Bronchial epithelial cell (primary cell): Measurements from ENCODE around the gene FER1L5. TPM values are rescaled to one million over a fixed set of nuclear protein-coding genes. Genes with fewer than 3 reads are reported as not detected.
A peak's percentile ranks its signal among the peaks of the same experiment; 100 is the strongest.

ENCODE experiments used
- DNase-seq: peaks from one replicate; pipeline ENCODE4 v3.0.0-alpha.2; 2010; ENCODE audit warnings: low read depth
- FAIRE-seq: peaks from 2 replicates; lab custom pipeline; 2011; peaks lifted over from hg19 to GRCh38; lab: Jason Lieb, UNC
- H3K27me3 ChIP-seq: 2 replicates; pipeline ENCODE4 v1.5.1; 2011; ENCODE audit warnings: low read length; ENCODE audit not compliant: control insufficient read depth, insufficient read depth
- H3K36me3 ChIP-seq: 2 replicates; pipeline ENCODE4 v1.5.1; 2011; ENCODE audit warnings: low read length; ENCODE audit not compliant: control insufficient read depth, insufficient read depth
- H3K4me3 ChIP-seq: 2 replicates; pipeline ENCODE4 v1.5.1; 2011; ENCODE audit warnings: mild to moderate bottlenecking, low read depth, low read length, control low read depth
- total RNA-seq: library from RNA; depleted of rRNA; stranded (reverse); fragments of >200 nt; gene quantifications from 2 replicates; pipeline ENCODE4 v1.2.1, GENCODE V29; 2014
- TF ChIP-seq, protein P1 (sequence below): IDR thresholded peaks from 2 replicates; pipeline ENCODE4 v1.5.1; 2011; ENCODE audit warnings: mild to moderate bottlenecking, moderate library complexity, low read length, control low read depth, inconsistent platforms; ENCODE audit not compliant: insufficient read depth, severe bottlenecking

The FER1L5 gene
- total RNA-seq = under 0.01 TPM in 2 replicates

DNA sequence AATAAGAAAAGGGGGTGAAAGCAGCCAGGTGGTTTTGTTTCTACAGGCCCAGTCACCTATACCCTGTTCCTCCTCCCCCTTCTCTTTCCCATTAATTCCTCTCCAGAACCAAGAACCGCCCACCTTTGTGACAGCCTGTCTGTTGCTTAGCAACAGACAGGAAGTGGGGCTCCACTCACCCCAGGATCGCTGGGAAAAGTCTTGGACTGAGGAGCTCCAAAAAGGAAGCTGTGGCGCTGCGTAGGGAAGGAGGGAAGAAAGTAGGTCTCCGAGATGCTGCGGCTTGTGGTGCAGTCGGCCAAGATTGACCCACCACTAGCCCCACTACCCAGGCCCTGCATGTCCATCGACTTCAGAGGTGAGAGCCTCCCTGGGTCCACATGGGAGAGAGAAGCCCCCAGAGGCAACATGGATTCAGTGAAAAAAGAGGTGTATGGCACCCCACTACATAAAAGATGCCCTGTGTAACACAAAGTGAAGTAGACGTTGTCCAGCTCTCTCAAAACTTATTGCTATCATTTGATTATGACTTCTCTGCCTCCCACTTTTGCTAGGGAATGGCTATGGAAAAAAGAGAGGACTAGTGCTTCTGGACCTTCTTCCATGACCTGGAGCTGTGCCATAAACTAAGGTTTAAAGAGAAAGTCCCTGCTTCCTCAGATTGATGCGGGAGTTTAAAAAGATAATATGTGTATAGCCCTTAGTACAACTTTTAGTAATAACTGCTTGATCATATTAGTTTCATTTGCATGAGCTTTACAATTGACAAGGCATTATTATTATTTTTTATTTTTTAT lies at the start of gene FER1L5:
Gene FER1L5, plus strand, starts transcription at position 201 of the 797 bp plus-strand sequence. Its CDS starts 73 bp downstream, at position 274.
- Histone ChIP-seq H3K36me3 (no peaks in the 10 kb centered on the region), H3K4me3 (no peak within 1 kb of the TSS)
- no peak for FAIRE-seq

DNA sequence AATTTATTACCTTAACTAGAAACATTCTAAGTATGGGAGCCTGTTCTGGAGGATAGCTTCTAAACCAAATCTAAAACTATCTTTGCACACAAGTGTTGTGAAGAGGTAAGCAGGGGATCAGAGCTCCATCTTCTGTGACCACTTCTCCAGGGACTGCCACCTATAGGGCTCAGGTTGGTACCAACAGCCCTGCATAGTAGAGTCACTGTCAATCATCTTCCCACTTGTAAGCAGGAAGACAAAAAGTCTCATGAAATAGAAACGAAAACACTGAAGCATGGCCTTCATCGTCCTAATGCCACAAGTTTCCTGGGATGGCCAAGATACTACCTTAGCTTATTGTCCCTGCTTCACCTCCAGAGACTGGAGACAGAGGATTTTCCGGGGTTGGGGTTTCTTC lies 48.3 kb upstream of the FER1L5 start:
- TF ChIP-seq, protein P1, sequence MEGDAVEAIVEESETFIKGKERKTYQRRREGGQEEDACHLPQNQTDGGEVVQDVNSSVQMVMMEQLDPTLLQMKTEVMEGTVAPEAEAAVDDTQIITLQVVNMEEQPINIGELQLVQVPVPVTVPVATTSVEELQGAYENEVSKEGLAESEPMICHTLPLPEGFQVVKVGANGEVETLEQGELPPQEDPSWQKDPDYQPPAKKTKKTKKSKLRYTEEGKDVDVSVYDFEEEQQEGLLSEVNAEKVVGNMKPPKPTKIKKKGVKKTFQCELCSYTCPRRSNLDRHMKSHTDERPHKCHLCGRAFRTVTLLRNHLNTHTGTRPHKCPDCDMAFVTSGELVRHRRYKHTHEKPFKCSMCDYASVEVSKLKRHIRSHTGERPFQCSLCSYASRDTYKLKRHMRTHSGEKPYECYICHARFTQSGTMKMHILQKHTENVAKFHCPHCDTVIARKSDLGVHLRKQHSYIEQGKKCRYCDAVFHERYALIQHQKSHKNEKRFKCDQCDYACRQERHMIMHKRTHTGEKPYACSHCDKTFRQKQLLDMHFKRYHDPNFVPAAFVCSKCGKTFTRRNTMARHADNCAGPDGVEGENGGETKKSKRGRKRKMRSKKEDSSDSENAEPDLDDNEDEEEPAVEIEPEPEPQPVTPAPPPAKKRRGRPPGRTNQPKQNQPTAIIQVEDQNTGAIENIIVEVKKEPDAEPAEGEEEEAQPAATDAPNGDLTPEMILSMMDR = no peak
- DNase-seq (no peak), FAIRE-seq (no peak)
- peaks cover 20% of the 10 kb centered on the region for H3K36me3 ChIP-seq
- H3K27me3 ChIP-seq = no peaks in the 10 kb centered on the region
- no peak overlapping the region for H3K4me3 ChIP-seq

More for the DNA sequence above, at the start of gene FER1L5:
- TF ChIP-seq, protein P1 = no peak
- no peaks in the 10 kb centered on the region for H3K27me3 ChIP-seq
- peak; percentile 45 for DNase-seq

DNA sequence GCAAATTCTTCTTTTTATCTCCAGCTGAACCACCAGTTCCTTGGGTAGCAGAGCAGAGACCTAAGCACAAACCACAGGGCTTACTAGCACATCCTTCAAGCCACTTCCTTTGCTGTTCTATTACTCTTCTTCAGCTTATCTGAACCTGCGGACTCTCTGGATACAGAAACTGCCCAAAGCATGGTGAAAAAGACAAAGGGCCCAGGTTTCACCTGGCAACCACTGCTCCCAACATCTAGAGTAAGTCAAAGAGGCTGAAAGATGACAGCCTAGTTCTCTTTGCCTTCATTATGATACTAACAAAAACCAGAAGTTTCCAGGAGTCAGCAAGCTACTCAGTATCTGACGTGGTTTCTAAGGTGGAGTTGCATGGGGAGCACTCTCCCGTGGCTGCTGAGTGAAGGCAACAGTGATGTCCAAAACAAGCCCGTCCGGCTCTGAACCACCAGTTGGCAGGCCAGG lies 47.8 kb upstream of the FER1L5 start:
- TF ChIP-seq, protein P1 = no peak
- H3K4me3 ChIP-seq = no peak overlapping the region
- H3K36me3 ChIP-seq = peaks cover 20% of the 10 kb centered on the region
- no peak for DNase-seq
- FAIRE-seq = no peak
- no peaks in the 10 kb centered on the region for H3K27me3 ChIP-seq

DNA sequence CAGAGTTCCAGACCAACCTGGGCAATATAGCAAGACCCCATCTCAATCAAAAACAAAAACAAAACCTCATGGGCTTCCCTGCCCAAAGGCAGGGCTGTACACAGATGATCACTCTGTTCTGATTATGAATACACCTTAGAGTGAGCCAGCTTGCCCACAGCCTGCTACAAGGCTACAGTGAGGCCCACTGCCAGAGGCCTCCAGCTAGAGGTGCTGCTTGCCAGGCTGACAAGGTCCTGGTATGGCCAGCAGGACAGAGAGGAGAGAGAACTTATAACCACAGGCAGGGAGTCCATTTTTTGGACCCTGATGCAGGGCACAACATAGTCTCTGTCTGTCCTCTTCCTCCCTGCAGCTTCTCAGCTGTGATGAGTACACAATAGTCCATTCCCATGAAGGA lies 46.0 kb upstream of the FER1L5 start:
- TF ChIP-seq, protein P1 = no peak
- no peak overlapping the region for H3K4me3 ChIP-seq
- DNase-seq (no peak), FAIRE-seq (no peak)
- no peaks in the 10 kb centered on the region for H3K27me3 ChIP-seq
- H3K36me3 ChIP-seq = peaks cover 25% of the 10 kb centered on the region

DNA sequence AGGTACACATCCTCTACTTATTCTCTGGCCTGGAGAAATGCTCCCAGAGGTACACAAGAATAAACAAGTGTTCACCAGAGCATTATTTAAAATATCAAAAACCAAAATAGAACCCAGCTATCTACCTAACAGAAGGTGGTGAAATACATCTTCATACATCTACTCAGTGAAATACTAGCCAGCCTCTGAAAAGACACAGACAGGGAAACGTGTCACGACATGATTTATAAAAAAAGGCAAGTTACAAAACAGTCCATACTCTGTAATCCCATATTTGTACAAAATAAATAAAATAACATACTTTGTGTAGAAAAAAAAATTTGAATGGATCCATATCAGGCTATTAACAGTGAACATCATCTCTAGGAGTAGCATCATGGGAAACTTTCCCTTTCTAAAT lies 42.6 kb upstream of the FER1L5 start:
- FAIRE-seq (no peak), DNase-seq (peak; percentile 62)
- Histone ChIP-seq H3K4me3 (no peak overlapping the region), H3K27me3 (no peaks in the 10 kb centered on the region), H3K36me3 (peaks cover 35% of the 10 kb centered on the region)
- TF ChIP-seq, protein P1 = no peak
